HepG2 (cell line): ENCODE measurements around the gene SPON1. TPM values are rescaled to one million over a fixed set of nuclear protein-coding genes. Genes with fewer than 3 reads are reported as not detected.
"Not testable (repeated sequence)": the region's sequence is repeated elsewhere in the genome, so short reads cannot be mapped to it uniquely, and the experiment has no call there.

ENCODE experiments used
- ATAC-seq: fragments of 200-7000 bp; cut with Tn5 transposase; 3 replicates; pipeline ENCODE4 v1.9.1; 2020; ENCODE audit warnings: mild to moderate bottlenecking, moderate library complexity
- BruUV-seq: library from RNA; stranded (reverse); fragments of 400-500 nt; replicated peaks from 2 replicates; lab custom pipeline; 2021; lab: Mats Ljungman, UMichigan
- CTCF ChIA-PET: fragments of 300-600 bp; formaldehyde crosslinking; extraction: SDS; loops from one replicate; lab custom pipeline; 2021; ENCODE audit warnings: low total read pairs, inconsistent platforms, low intra/inter-chr PET ratio; lab: Yijun Ruan, JAX
- POLR2A ChIA-PET: fragments of 350-600 bp; sonication (Branson Sonifier 250); formaldehyde crosslinking; loops from one replicate; lab custom pipeline; 2020; ENCODE audit warnings: antibody characterized with exemption, inconsistent platforms; lab: Yijun Ruan, JAX
- DNase-seq: peaks from one replicate; pipeline ENCODE4 v3.0.0-alpha.2; 2015; ENCODE audit warnings: low spot score
- FAIRE-seq: peaks from 3 replicates; lab custom pipeline; 2011; peaks lifted over from hg19 to GRCh38; lab: Jason Lieb, UNC
- H2AFZ ChIP-seq: one replicate; pipeline ENCODE4 v1.6.1; 2011; ENCODE audit warnings: low read length, inconsistent platforms
- H3K27ac ChIP-seq: fragments of 300-600 bp; 3 replicates; pipeline ENCODE4 v1.8.0; 2011; ENCODE audit warnings: mixed run types, mild to moderate bottlenecking, mixed read lengths, low read length, inconsistent platforms; ENCODE audit not compliant: insufficient read depth; ENCODE audit errors: extremely low read length
- H3K27me3 ChIP-seq, 2 experiments: fragments of 200-600 bp in 1 of 2; 2 replicates in 1 of 2; 3 replicates in 1 of 2; pipeline versions ENCODE4 v1.6.0 to v1.8.0; 2011; ENCODE audit warnings: low read length in 2 of 2, mild to moderate bottlenecking in 2 of 2, moderate library complexity in 2 of 2, inconsistent platforms in 1 of 2; ENCODE audit not compliant: insufficient read depth in 2 of 2, control insufficient read depth in 1 of 2
- H3K36me3 ChIP-seq, 2 experiments: fragments of 200-600 bp in 1 of 2; replicated peaks in 1 of 2; 2 replicates in 1 of 2; 3 replicates in 1 of 2; pipeline versions ENCODE4 v1.5.1 to v1.8.0; 2011; ENCODE audit warnings: low read length in 2 of 2, inconsistent platforms in 1 of 2; ENCODE audit not compliant: insufficient read depth in 2 of 2, control insufficient read depth in 1 of 2
- H3K4me1 ChIP-seq: 2 replicates; pipeline ENCODE4 v1.5.1; 2012; ENCODE audit warnings: low read length, inconsistent platforms; ENCODE audit not compliant: insufficient read depth
- H3K4me2 ChIP-seq: 2 replicates; pipeline ENCODE4 v1.6.0; 2011; ENCODE audit warnings: low read depth, low read length, inconsistent platforms
- H3K4me3 ChIP-seq, 3 experiments: fragments of 200-600 bp in 1 of 3; sonication (generic), shearing (Covaris generic) in 1 of 3; replicated peaks in 1 of 3; 2 replicates each; pipeline ENCODE4 v1.5.1; 2011 to 2016; ENCODE audit warnings: low read length in 3 of 3, inconsistent platforms in 2 of 3, low read depth in 2 of 3, mild to moderate bottlenecking in 2 of 3, control low read depth in 1 of 3, mixed read lengths in 1 of 3; ENCODE audit not compliant: insufficient read depth in 1 of 3
- H3K79me2 ChIP-seq: one replicate; pipeline ENCODE4 v1.6.1; 2011; ENCODE audit warnings: low read length, inconsistent platforms; ENCODE audit not compliant: insufficient read depth
- H3K9ac ChIP-seq: 2 replicates; pipeline ENCODE4 v1.6.0; 2011; ENCODE audit warnings: mild to moderate bottlenecking, low read depth, low read length, inconsistent platforms; ENCODE audit not compliant: insufficient read depth
- H3K9me3 ChIP-seq: 2 replicates; pipeline ENCODE4 v1.5.1; 2012; ENCODE audit warnings: mild to moderate bottlenecking, low read length
- H4K20me1 ChIP-seq: 2 replicates; pipeline ENCODE4 v1.6.0; 2011; ENCODE audit warnings: inconsistent platforms, mild to moderate bottlenecking, low read length, moderate library complexity; ENCODE audit not compliant: insufficient read depth
- ASH2L ChIP-seq: fragments of 300-600, 200-600 bp; sonication (generic); IDR thresholded peaks from 2 replicates; pipeline ENCODE4 v1.7.0; 2017; ENCODE audit warnings: low read depth, mild to moderate bottlenecking, moderate library complexity, mixed read lengths, low read length; ENCODE audit not compliant: insufficient read length
- CREB1 ChIP-seq, 2 experiments: fragments of 450-650 bp in 1 of 2; IDR thresholded peaks; 2 replicates each; pipeline ENCODE4 v1.6.1; 2016 to 2017; ENCODE audit warnings: control low read depth in 1 of 2, mild to moderate bottlenecking in 1 of 2, missing compliant biosample characterization in 1 of 2, missing genetic modification characterization in 1 of 2
- ZBTB4 ChIP-seq: sonication (generic); formaldehyde crosslinking; IDR thresholded peaks from 2 replicates; pipeline ENCODE4 v1.4.0; 2020; ENCODE audit warnings: missing genetic modification reagents, mild to moderate bottlenecking, borderline replicate concordance
- ZNF646 ChIP-seq: sonication (generic); formaldehyde crosslinking; IDR thresholded peaks from 2 replicates; pipeline ENCODE4 v1.9.0; 2021; ENCODE audit warnings: mild to moderate bottlenecking, missing genetic modification reagents
- WGBS: methylation state at CpG from one replicate; pipeline ENCODE4 v1.1.6; 2017; ENCODE audit warnings: low lambda C conversion rate; 5-methylcytosine and 5-hydroxymethylcytosine counted together
- in situ Hi-C: cut with HindIII; loops from 2 replicates; pipeline ENCODE4 v1.10.0; 2017; ENCODE audit warnings: low pct_unique_long_range_greater_than_20kb; ENCODE audit not compliant: extremely low pct_ligation_motif_present
- intact Hi-C: fragments of 100-400 bp; cut with micrococcal nuclease; formaldehyde crosslinking; loops from one replicate; pipeline ENCODE4 v1.10.0; 2022; ENCODE audit not compliant: unreplicated experiment
- polyA plus RNA-seq, 8 experiments: library from polyadenylated mRNA; depleted of rRNA in 3 of 8; stranded (reverse) in 7 of 8; unstranded in 1 of 8; fragments of >200 nt; fragmentation: Illumina TruSeq in 4 of 8; extraction: Trizol in 4 of 8; gene quantifications; 2 replicates each; pipeline versions ENCODE4 v1.2.1 to v1.2.3, GENCODE V29; 2011 to 2016; ENCODE audit warnings: low read depth in 4 of 8, missing spikeins in 1 of 8, mixed read lengths in 1 of 8; ENCODE audit not compliant: insufficient read depth in 1 of 8
- total RNA-seq, 5 experiments: library from RNA; depleted of rRNA; stranded (reverse); fragments of >200 nt; fragmentation: Illumina TruSeq; extraction: Trizol; gene quantifications; 2 replicates each; pipeline ENCODE4 v1.2.3, GENCODE V29; 2016; ENCODE audit warnings: low read depth in 1 of 5

SPON1 gene
- total and polyA plus RNA-seq, 2 of the 13 experiments (the other 11 are each of a cell fraction or from before 2014, with no cell fraction given), result not detected

DNA sequence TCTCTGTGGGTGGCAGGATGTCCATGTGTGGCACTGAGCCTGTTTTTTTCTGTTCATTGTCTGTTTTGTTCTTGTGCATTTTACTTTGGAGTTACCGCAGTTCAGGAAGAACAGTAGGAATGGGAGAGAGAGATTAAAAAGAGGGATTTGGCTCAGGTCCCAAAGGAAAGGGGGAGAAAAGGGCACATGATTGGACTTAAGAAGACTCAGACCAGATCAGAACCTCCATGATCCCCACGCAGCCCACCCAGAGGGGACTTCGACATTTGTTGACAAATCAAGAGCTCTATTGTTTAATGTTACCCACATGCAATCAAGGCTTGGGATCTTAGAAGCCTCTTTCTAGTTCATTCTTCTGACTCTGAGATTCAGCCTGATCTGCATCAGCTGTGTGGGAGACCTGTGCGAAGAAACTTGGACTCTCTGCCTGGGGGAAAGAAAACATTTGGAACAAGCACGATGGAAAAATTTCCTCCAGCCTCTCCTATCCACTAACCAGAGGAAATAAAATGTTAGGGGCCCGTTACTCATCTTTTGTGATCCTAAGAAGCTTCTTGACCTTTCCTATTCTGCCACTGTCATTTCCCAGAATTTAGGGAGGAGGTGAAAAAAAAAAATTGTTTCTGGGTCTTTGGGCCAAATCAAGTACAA, 119.2 kb downstream of the SPON1 start (continued):
- TF ChIP-seq ZNF646 (no peak), ASH2L (no peak)

- Histone ChIP-seq H3K79me2 (no peaks in the 10 kb centered on the region), H3K4me2 (no peak overlapping the region), H3K27me3 (no peaks in the 10 kb centered on the region), H4K20me1 (no peaks in the 10 kb centered on the region), H3K27ac (no peak overlapping the region), H3K9me3 (no peaks in the 10 kb centered on the region), H3K4me3 (no peak overlapping the region), H2AFZ (no peak overlapping the region), H3K4me1 (no peaks in the 10 kb centered on the region), H3K9ac (no peak overlapping the region)
- in situ Hi-C loops, result no loop called here
- POLR2A ChIA-PET, result no interaction called here
- FAIRE-seq, result no peak
- 0% methylated on average over 5 of the region's 5 CpGs for WGBS
- no peak for ATAC-seq
- DNase-seq, result no peak
- intact Hi-C loops, result no loop called here
- BruUV-seq, result no TSS peak
- TF ChIP-seq ZBTB4 (CRISPR knock-in tag), result no peak
- TF ChIP-seq CREB1 (IDR thresholded peaks at IDR 0.05), result peak; percentile 24; the same call in 1 of the 2 replicates
- TF ChIP-seq CREB1 (CRISPR knock-in tag; IDR thresholded peaks at IDR 0.05), result no peak
- TF ChIP-seq, all 625 proteins: peak for 1
- H3K36me3 ChIP-seq, result no peaks in the 10 kb centered on the region
- CTCF ChIA-PET, result no interaction called here
Observed at GRCh38 chr11:14082338-14082737, 119.8 kb downstream of the SPON1 start.

- H3K36me3 ChIP-seq, H3K4me3 ChIP-seq, H3K9ac ChIP-seq, BruUV-seq, H3K79me2 ChIP-seq, H3K9me3 ChIP-seq, CTCF ChIA-PET, ATAC-seq, H3K4me2 ChIP-seq, FAIRE-seq, DNase-seq, in situ Hi-C loops, POLR2A ChIA-PET, H3K4me1 ChIP-seq, H3K27ac ChIP-seq, intact Hi-C loops, H2AFZ ChIP-seq, H4K20me1 ChIP-seq: not testable (repeated sequence)
- WGBS, result 3% methylated on average over 2 of the region's 2 CpGs
- H3K27me3 ChIP-seq, result peaks cover 2 to 12% of the 10 kb centered on the region in 2 experiments; a peak in 3 of 5 replicates
Observed at GRCh38 chr11:14088861-14089260, 126.3 kb downstream of the SPON1 start.
